ENCODE data around the gene PTPN3.

The PTPN3 gene

DNA sequence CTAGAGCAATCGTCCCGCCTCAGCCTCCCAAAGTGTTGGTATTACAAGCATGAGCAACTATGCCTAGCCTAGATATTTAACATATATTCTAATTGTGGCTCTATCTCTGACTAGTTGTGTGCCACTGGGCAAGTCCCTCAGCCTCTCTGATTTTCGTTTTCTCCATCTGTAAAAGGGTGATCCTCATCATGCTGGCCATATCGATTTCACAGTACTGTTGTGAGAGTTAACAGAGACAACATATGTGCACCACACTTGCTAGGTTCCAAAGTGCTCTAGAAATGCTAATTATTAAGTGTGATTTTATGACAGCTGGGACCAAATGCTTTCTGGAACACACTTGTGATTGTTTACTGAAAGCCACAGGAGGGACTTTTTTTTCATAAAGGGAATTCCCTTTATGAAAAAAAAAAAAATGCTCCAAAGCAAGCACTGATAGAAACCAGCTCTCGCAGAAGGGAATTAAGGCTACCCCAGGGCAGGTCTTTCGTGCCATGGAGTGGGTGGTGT lies 98.8 kb downstream of the PTPN3 start:
- Mint-ChIP-seq H3K36me3 (ENCODE audit: low read depth) (peaks cover 16% of the 10 kb centered on the region), H3K27ac (no peak overlapping the region), H3K4me1 (no peaks in the 10 kb centered on the region), H3K4me3 (no peak overlapping the region), H3K9me3 (no peaks in the 10 kb centered on the region), H3K27me3 (ENCODE audit: low read depth) (no peaks in the 10 kb centered on the region)
- TF ChIP-seq, protein P1, sequence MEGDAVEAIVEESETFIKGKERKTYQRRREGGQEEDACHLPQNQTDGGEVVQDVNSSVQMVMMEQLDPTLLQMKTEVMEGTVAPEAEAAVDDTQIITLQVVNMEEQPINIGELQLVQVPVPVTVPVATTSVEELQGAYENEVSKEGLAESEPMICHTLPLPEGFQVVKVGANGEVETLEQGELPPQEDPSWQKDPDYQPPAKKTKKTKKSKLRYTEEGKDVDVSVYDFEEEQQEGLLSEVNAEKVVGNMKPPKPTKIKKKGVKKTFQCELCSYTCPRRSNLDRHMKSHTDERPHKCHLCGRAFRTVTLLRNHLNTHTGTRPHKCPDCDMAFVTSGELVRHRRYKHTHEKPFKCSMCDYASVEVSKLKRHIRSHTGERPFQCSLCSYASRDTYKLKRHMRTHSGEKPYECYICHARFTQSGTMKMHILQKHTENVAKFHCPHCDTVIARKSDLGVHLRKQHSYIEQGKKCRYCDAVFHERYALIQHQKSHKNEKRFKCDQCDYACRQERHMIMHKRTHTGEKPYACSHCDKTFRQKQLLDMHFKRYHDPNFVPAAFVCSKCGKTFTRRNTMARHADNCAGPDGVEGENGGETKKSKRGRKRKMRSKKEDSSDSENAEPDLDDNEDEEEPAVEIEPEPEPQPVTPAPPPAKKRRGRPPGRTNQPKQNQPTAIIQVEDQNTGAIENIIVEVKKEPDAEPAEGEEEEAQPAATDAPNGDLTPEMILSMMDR (IDR thresholded peaks at IDR 0.05; ENCODE audit: unreplicated experiment in 3 of 3): no peak

DNA sequence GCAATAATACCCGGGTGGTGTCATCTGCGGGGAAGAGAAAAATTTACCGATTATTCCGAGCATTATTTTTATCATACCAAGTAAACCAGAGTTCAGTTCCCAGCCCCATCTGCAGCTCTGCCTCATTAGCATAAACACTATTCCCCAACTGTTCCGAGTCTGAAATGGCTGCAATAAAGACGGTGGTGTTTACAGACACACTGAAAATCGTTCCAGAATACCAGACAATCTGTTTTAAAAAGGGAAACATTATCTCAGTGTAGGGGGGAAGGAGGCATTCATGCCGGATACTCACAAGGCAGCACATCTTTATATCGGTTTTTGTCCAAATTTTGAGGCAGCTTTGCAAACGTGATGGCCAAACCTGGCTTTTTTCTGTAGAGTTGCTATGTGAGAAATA lies 106.9 kb downstream of the PTPN3 start:
- TF ChIP-seq, protein P1 (IDR thresholded peaks at IDR 0.05; ENCODE audit: unreplicated experiment in 3 of 3): no peak
- H3K36me3 Mint-ChIP-seq (ENCODE audit: low read depth): peaks cover 9% of the 10 kb centered on the region

DNA sequence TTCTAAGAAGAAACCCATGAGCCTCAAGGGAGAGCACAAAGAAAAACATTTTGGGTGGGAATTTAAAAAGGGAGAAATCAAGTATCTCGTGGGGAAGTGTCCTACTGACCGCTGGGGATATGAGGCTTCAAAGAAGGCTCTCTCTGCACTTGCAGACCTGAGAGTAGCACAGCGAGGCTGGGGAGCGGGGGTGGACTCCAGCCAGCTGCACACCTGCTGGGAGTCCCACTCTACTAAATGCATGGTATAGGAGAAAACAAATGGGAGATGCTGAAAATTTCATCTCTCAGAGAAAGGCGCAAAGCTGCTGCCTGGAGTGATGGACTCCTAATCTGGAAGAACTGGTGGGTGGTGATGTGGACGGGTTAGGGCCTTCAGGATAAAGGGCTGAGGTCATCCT lies 110.3 kb downstream of the PTPN3 start:
- Mint-ChIP-seq H3K27me3 (ENCODE audit: low read depth) (peaks cover 13% of the 10 kb centered on the region), H3K4me1 (no peaks in the 10 kb centered on the region), H3K36me3 (ENCODE audit: low read depth) (peaks cover 19% of the 10 kb centered on the region), H3K4me3 (no peak overlapping the region), H3K9me3 (no peaks in the 10 kb centered on the region), H3K27ac (no peak overlapping the region)
- TF ChIP-seq, protein P1 (IDR thresholded peaks at IDR 0.05; ENCODE audit: unreplicated experiment in 3 of 3): no peak

More for the DNA sequence above, 106.9 kb downstream of the PTPN3 start:
- H3K4me1 Mint-ChIP-seq: no peaks in the 10 kb centered on the region
- H3K4me3 Mint-ChIP-seq: no peak overlapping the region
- no peaks in the 10 kb centered on the region for H3K9me3 Mint-ChIP-seq
- peaks cover 8% of the 10 kb centered on the region for H3K27me3 Mint-ChIP-seq (ENCODE audit: low read depth)
- no peak overlapping the region for H3K27ac Mint-ChIP-seq

DNA sequence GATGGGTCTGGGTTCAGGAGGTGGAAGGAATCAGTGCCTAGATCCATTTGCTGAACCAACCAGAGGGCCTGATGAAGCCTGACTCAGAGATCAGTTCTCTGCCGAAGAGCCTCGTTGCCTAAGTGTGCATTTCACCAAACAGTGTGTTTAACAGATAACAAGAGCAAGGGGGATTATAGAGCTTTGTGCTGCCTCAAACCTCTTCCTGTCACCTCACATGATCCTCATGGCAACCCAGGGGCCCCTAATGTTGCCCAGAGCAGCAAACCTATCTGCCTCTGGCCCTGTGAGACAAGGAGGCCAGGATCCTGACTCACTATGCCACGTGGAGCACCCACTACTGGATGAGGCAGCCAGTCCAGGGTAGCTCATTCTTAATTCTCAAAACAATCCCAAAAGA lies 110.9 kb downstream of the PTPN3 start:
- Mint-ChIP-seq H3K27ac (no peak overlapping the region), H3K9me3 (no peaks in the 10 kb centered on the region), H3K4me3 (no peak overlapping the region), H3K4me1 (no peaks in the 10 kb centered on the region), H3K36me3 (ENCODE audit: low read depth) (peaks cover 24% of the 10 kb centered on the region), H3K27me3 (ENCODE audit: low read depth) (peaks cover 13% of the 10 kb centered on the region)
- TF ChIP-seq, protein P1 (IDR thresholded peaks at IDR 0.05; ENCODE audit: unreplicated experiment in 3 of 3): no peak

DNA sequence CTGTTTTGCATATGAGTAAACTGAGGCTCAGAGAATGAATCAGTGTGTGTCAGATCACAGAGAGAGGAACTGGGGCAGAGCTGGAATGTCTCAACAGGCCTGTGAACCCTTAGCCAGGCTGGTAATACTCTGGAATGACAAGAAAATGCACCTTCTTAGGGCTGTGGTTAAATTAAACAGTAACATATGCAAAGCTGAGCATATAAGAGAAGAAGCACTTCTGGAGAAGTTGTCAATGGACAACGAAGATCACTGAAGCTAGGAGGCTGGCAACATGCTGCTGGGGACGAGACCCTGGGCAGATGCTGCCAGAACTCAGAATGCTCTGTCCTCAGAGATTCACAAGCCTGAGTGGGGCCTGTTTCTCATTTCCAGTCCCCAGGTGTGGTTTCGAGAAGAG lies 112.6 kb downstream of the PTPN3 start:
- Mint-ChIP-seq H3K36me3 (ENCODE audit: low read depth) (peaks cover 26% of the 10 kb centered on the region), H3K4me1 (no peaks in the 10 kb centered on the region), H3K27ac (no peak overlapping the region), H3K9me3 (no peaks in the 10 kb centered on the region), H3K4me3 (no peak overlapping the region), H3K27me3 (ENCODE audit: low read depth) (peaks cover 13% of the 10 kb centered on the region)
- TF ChIP-seq, protein P1 (IDR thresholded peaks at IDR 0.05; ENCODE audit: unreplicated experiment in 3 of 3): no peak

DNA sequence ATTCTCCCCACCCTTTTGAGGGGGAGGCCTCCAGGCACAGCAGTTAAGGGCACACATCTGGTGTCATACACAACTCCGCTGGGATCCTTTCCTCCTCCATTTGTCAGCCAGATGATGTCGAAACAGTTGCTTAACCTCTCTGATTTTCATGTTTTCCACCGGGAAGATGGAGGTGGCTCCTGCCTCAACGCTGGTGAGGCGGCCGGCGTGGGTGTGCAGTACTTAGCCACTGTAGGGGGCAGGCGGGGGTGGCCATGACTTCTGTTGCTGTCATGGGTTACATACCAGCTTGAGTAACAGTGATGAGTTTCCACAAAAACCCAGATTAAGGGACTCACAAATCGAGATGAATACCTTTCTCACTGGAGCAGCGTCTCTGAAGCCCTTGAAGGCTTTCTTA lies 114.2 kb downstream of the PTPN3 start:
- no peaks in the 10 kb centered on the region for H3K4me1 Mint-ChIP-seq
- TF ChIP-seq, protein P1 (IDR thresholded peaks at IDR 0.05; ENCODE audit: unreplicated experiment in 3 of 3): no peak

More for the DNA sequence above, 114.2 kb downstream of the PTPN3 start:
- peaks cover 13% of the 10 kb centered on the region for H3K27me3 Mint-ChIP-seq (ENCODE audit: low read depth)
- H3K27ac Mint-ChIP-seq: no peak overlapping the region
- peaks cover 30% of the 10 kb centered on the region for H3K36me3 Mint-ChIP-seq (ENCODE audit: low read depth)
- H3K4me3 Mint-ChIP-seq: no peak overlapping the region
- no peaks in the 10 kb centered on the region for H3K9me3 Mint-ChIP-seq
